Skin of body (tissue), 2 donors: Measurements from ENCODE around the gene EIF2S3B. TPM values are rescaled to one million over a fixed set of nuclear protein-coding genes. Genes with fewer than 3 reads are reported as not detected.
"Not testable (repeated sequence)": the region's sequence is repeated elsewhere in the genome, so short reads cannot be mapped to it uniquely, and the experiment has no call there.

ENCODE experiments used
- DNase-seq: peaks from one replicate; lab custom pipeline; 2025; lab: John Stamatoyannopoulos, UW
- total RNA-seq: library from RNA; depleted of rRNA; stranded (reverse); fragments of >200 nt; gene quantifications from one replicate; pipeline ENCODE4 v1.2.3, GENCODE V29; 2014

The EIF2S3B gene
- total RNA-seq = 0.99 TPM

- DNase-seq = no peak
These were observed at the start of gene EIF2S3B for GRCh38 chr12:10505620-10506019. TSS of gene EIF2S3B (plus strand) at chr12:10505890. CDS start at chr12:10505903, 13 bp downstream.

GRCh38 chr12:10456856-10457255, 48.8 kb upstream of the EIF2S3B start:
- DNase-seq = no peak

- no peak for DNase-seq
These were observed 47.9 kb upstream of the EIF2S3B start for GRCh38 chr12:10457760-10458159.

GRCh38 chr12:10466311-10466710, 39.4 kb upstream of the EIF2S3B start:
- DNase-seq = no peak

GRCh38 chr12:10469701-10470100, 36.0 kb upstream of the EIF2S3B start:
- no peak for DNase-seq

GRCh38 chr12:10472808-10473207, 32.9 kb upstream of the EIF2S3B start:
- not testable (repeated sequence) for DNase-seq

GRCh38 chr12:10481901-10482300, 23.8 kb upstream of the EIF2S3B start:
- not testable (repeated sequence) for DNase-seq

DNA sequence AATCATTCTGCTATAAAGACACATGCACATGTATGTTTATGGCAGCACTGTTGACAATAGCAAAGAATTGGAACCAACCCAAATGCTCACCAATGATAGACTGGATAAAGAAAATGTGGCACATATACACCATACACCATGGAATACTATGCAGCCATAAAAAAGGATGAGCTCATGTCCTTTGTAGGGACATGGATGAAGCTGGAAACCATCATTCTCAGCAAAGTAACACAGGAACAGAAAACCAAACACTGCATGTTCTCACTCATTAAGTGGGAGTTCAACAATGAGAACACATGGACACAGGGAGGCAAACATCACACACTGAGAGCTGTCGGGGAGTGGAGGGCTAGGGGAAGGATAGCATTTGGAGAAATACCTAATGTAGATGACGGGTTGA, 18.4 kb upstream of the EIF2S3B start:
- not testable (repeated sequence) for DNase-seq

DNA sequence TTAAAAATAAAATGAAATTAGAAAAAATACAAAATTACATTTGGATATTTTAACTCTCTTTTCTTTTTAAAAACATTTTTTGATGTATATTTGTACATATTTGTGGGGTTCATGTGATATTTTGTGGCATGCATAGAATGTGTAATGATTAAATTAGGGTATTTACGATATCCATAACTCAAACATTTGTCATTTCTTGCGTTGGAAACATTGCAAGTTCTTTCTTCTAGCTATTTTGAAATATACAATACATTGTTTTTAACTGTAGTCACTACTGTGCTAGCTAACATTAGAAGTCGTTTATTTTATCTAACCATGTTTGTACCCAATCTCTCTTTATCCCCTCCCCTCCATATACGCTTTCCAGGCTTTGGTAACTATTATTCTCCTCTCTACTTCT, 13.9 kb upstream of the EIF2S3B start:
- DNase-seq = no peak

DNA sequence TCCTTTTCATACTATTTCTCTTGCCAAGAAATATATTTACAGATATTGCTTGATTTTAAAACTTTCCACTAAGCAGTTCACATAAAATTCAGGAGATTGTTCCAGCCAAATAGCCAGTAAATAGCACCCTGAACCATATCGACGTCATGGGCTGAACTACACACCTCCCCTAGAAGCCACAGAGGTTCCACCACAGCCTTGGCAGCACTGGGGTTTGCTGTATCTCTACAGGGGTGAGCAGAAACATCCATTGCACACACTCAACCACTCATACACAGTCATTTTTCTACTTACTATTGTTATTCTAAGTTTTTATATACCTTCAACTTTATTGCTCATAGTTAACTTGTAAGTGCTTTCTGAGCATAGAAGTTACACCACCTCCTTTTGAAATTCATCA, 8.1 kb upstream of the EIF2S3B start:
- DNase-seq = no peak

DNA sequence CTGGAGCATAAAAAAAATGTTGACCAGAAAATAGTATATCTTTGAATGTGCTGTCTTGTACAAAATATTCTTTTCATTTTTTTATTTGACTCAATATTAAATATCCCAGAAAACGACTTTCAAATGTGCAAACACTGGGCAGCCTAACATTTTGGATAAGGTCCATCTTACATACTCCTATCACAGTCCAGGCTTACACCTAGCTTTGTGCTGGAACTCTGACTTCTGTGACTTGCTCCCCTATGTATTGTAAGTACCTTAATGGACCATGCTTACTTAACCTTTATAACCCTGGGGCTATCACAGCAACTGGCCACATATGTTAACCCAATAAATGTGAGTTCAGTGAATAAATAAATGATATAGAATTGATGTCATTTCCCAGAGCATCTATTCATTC, 7.6 kb upstream of the EIF2S3B start:
- DNase-seq = no peak

DNA sequence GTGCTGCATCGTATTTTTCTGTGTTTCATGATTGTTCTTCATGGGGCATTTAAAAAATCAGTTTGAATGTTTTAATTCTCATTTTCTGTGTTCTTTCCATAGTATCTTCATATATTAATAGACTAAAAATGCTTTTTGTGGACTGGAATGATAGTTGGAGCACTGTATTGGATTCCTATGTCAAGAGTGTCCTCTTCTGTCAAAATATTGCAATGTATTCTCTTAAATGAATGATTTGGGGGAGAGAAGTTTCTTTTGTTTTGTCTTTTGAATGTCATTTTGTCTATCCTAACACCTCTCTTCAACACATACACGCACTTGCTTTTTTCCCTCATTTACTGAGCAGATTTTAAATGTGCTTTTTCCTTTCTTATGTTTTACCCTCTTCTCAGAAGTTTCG, 4.7 kb upstream of the EIF2S3B start:
- no peak for DNase-seq

GRCh38 chr12:10503460-10503859, 2.2 kb upstream of the EIF2S3B start:
- no peak for DNase-seq

DNA sequence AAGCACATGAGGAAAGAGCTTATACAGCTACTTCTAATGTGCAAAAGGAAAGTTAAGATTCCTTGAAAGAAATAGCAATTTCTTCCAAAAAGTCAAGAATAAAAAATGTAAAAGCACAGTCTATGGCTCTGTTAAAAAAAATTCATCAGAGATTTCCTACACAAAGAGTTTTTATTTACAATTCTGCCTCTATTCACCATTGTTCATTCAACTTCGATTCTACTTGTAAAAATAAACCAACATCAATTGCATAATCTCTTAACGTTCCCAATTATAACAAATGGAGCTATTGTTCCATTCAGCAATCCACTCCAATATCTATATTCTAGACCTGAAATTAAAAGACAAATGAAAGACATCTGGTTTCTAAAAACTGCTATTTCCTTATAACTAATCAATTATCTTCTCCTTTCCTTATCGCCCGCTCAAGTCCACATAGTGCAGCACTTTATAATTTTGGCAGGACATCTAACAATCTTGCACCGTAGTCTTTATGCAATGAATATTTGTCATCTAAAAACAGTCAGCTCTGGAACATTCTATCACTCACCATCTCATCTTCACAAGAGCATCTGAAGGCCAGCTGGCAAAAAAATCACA, 6.2 kb downstream of the EIF2S3B start:
- DNase-seq = no peak

DNA sequence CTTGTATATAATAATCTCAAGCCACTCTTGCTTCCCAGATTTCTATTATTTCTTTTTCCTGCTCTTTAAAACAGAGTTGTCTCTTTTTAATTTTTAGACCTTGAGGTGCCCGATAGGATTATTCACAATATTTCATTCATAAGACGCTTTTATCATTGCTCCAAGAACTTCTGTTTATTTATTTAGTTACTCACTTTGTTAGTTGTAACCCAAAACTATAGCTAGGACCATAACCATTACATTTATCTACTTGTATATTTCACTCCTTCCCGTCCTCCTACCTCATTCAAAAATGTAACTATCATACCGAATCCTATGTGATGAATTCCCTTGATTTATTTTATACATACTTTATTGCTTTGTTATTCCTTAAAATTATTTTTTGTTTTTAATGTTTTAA, 7.1 kb downstream of the EIF2S3B start:
- DNase-seq = no peak

DNA sequence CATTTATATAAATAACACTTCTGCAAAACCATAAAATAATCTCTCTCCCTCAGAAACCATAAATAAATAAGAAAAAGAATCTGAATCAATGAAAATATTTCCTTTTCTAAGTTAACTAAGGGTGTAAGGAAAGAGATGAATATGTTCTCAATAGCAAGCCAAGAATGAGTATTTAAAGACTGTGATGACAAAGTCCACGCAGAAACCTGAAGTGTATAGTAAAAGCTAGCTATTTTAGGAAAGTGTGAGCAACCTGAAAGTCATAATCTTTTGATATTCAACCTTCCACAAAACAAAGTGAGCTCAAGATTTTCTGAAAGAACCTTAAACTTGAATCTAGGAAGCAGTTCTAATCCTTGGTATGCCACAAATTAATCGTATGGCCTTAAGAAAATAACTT, 15.9 kb downstream of the EIF2S3B start:
- DNase-seq = no peak

- no peak for DNase-seq
These were observed 22.7 kb downstream of the EIF2S3B start for GRCh38 chr12:10528174-10528953.

DNA sequence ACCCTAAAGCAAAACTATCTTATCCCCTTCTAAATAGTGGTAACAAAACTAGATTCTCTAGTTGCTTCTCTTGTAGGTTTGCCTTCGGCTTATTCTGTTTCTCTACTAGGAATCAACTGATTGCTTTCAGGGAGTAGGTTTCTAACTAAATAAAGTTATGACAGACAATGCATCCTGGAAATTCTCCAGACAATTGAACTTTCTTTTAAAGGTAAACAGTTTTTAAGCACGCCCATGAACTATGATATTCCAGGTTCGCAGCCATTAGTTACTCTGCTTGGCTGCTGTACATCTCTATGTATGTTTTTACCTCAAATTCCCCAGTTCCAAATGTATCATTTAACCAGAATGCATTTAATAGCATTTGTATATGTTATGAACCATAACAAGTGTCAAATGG, 23.9 kb downstream of the EIF2S3B start:
- DNase-seq = no peak

DNA sequence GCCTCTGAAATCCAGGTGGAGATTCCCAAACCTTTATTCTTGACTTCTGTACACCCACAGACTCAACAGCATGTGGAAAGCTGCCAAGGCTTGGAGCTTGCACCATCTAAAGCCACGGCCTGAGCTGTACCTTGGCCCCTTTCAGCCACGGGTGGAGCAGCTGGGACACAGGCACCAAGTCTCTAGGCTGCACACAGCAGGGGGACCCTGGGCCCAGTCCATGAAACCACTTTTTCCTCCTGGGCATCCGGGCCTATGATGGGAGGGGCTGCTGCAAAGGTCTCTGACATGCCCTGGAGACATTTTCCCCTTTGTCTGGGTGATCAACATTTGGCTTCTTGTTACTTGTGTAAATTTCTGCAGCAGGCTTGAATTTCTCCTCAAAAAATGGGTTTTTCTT, 32.0 kb downstream of the EIF2S3B start:
- no peak for DNase-seq

- DNase-seq = no peak
These were observed 35.1 kb downstream of the EIF2S3B start for GRCh38 chr12:10540776-10541205.

- no peak for DNase-seq
These were observed 37.8 kb downstream of the EIF2S3B start for GRCh38 chr12:10543499-10543898.

- no peak for DNase-seq
These were observed 45.7 kb downstream of the EIF2S3B start for GRCh38 chr12:10551375-10551774.

GRCh38 chr12:10553148-10553547, 47.5 kb downstream of the EIF2S3B start:
- no peak for DNase-seq
